Sciatic nerve (tissue), 2 donors: Measurements from ENCODE around the gene HSD3B2. TPM values are rescaled to one million over a fixed set of nuclear protein-coding genes. Genes with fewer than 3 reads are reported as not detected.

Experiments used
- ATAC-seq: fragments of 200-7000 bp; cut with Tn5 transposase; one replicate; pipeline ENCODE4 v1.9.1; 2020; ENCODE audit warnings: mild to moderate bottlenecking, moderate library complexity
- DNase-seq: peaks from one replicate; pipeline ENCODE4 v3.0.0-alpha.2; 2020; ENCODE audit warnings: low spot score
- intact Hi-C: fragments of 100-400 bp; cut with DNase I; formaldehyde crosslinking; loops from one replicate; pipeline ENCODE4 v1.14.2; 2022
- total RNA-seq: library from RNA; stranded (reverse); fragmentation: NEBNext Ultra II Directional; extraction: Animal tissue kit (Norgen Biotek cat#: 25700); gene quantifications from one replicate; pipeline ENCODE4 v1.2.1, GENCODE V29; 2021
- donor health status: DM: no; HTN: no; CAD: no.
- donor health status: DM: no; HTN: no; CAD: no.

HSD3B2 gene
- total RNA-seq, 1 donor from 2014 or later, result not detected

GRCh38 chr1:119447344-119448126 is 32.6 kb downstream of the HSD3B2 start:
- intact Hi-C loops, result no loop called here
- DNase-seq (no peak), ATAC-seq (no peak)

- intact Hi-C loops, result no loop called here
- ATAC-seq (no peak), DNase-seq (no peak)
Measured at GRCh38 chr1:119448127-119448511, 33.2 kb downstream of the HSD3B2 start.

GRCh38 chr1:119449971-119450370 is 35.0 kb downstream of the HSD3B2 start:
- no peak for ATAC-seq
- no peak for DNase-seq

GRCh38 chr1:119451158-119451557 is 36.2 kb downstream of the HSD3B2 start:
- intact Hi-C loops, result no loop called here
- ATAC-seq (no peak), DNase-seq (no peak)

More at GRCh38 chr1:119449971-119450370, 35.0 kb downstream of the HSD3B2 start:
- intact Hi-C loops, result no loop called here

GRCh38 chr1:119452091-119452490 is 37.1 kb downstream of the HSD3B2 start:
- DNase-seq, result no peak
- ATAC-seq, result no peak
- intact Hi-C loops, result no loop called here

- peak; percentile 65 for DNase-seq
- ATAC-seq, result peak; percentile 81
- intact Hi-C loops, result no loop called here
Measured at GRCh38 chr1:119453021-119453420, 38.1 kb downstream of the HSD3B2 start.

GRCh38 chr1:119462964-119463363 is 48.0 kb downstream of the HSD3B2 start:
- DNase-seq (no peak), ATAC-seq (no peak)
- intact Hi-C loops, result no loop called here

GRCh38 chr1:119463569-119463968 is 48.6 kb downstream of the HSD3B2 start:
- no peak for ATAC-seq

GRCh38 chr1:119466445-119466844 is 51.5 kb downstream of the HSD3B2 start:
- ATAC-seq (no peak), DNase-seq (no peak)
- intact Hi-C loops, result no loop called here

More at GRCh38 chr1:119463569-119463968, 48.6 kb downstream of the HSD3B2 start:
- DNase-seq, result no peak
- intact Hi-C loops, result no loop called here

- ATAC-seq (no peak), DNase-seq (no peak)
- intact Hi-C loops, result no loop called here
Measured at GRCh38 chr1:119467219-119467618, 52.3 kb downstream of the HSD3B2 start.

- intact Hi-C loops, result no loop called here
- DNase-seq, result no peak
- ATAC-seq, result peak; percentile 72
Measured at GRCh38 chr1:119467857-119468668, 53.1 kb downstream of the HSD3B2 start.

- no peak for ATAC-seq
- no peak for DNase-seq
- intact Hi-C loops, result no loop called here
Measured at GRCh38 chr1:119469741-119470140, 54.8 kb downstream of the HSD3B2 start.

- no peak for DNase-seq
- ATAC-seq, result no peak
- intact Hi-C loops, result no loop called here
Measured at GRCh38 chr1:119470377-119470776, 55.4 kb downstream of the HSD3B2 start.

- intact Hi-C loops, result no loop called here
- no peak for ATAC-seq
- no peak for DNase-seq
Measured at GRCh38 chr1:119470958-119471357, 56.0 kb downstream of the HSD3B2 start.

GRCh38 chr1:119471566-119471965 is 56.6 kb downstream of the HSD3B2 start:
- DNase-seq, result no peak
- intact Hi-C loops, result no loop called here
- no peak for ATAC-seq

- DNase-seq, result no peak
- ATAC-seq, result no peak
- intact Hi-C loops, result no loop called here
Measured at GRCh38 chr1:119472080-119472818, 57.3 kb downstream of the HSD3B2 start.
